Common myeloid progenitor, CD34-positive (primary cell): Measurements from ENCODE around the gene MECP2.

Source experiments
- CTCF ChIA-PET: fragments of 350-600 bp; sonication (Branson Sonifier 250); formaldehyde crosslinking; loops from one replicate; lab custom pipeline; 2021; ENCODE audit warnings: antibody characterized with exemption; lab: Charles Lee
- POLR2A ChIA-PET: fragments of 350-600 bp; sonication (Branson Sonifier 250); formaldehyde crosslinking; loops from one replicate; lab custom pipeline; 2021; ENCODE audit warnings: antibody characterized with exemption; lab: Charles Lee
- DNase-seq, 3 donors: peaks; one replicate each; pipeline versions ENCODE4 v3.0.0 to v3.0.0-alpha.2; 2013
- H3K27ac ChIP-seq, 2 experiments: 1 replicate in 1 of 2; 2 replicates in 1 of 2; pipeline ENCODE4 v1.7.0; 2013; ENCODE audit warnings: inconsistent platforms in 2 of 2, low read length in 2 of 2, mild to moderate bottlenecking in 2 of 2, low read depth in 1 of 2, moderate library complexity in 1 of 2; ENCODE audit not compliant: severe bottlenecking in 2 of 2, insufficient read depth in 1 of 2, poor library complexity in 1 of 2
- H3K27me3 ChIP-seq, 5 experiments: replicated peaks in 2 of 5; 1 replicate in 3 of 5; 2 replicates in 2 of 5; pipeline versions ENCODE4 v1.6.1 to v1.7.0; 2013; ENCODE audit warnings: low read length in 4 of 5, mild to moderate bottlenecking in 2 of 5, moderate library complexity in 2 of 5, inconsistent platforms in 1 of 5; ENCODE audit not compliant: insufficient read depth in 5 of 5, control insufficient read depth in 4 of 5
- H3K36me3 ChIP-seq, 4 experiments: 1 replicate in 2 of 4; 2 replicates in 2 of 4; pipeline versions ENCODE4 v1.6.1 to v1.7.0; 2013; ENCODE audit warnings: low read length in 3 of 4, control low read depth in 1 of 4, mild to moderate bottlenecking in 1 of 4; ENCODE audit not compliant: control insufficient read depth in 4 of 4, insufficient read depth in 4 of 4
- H3K4me1 ChIP-seq, 4 experiments: 1 replicate in 3 of 4; 2 replicates in 1 of 4; pipeline versions ENCODE4 v1.6.1 to v1.7.1; 2013; ENCODE audit warnings: low read length in 3 of 4, mild to moderate bottlenecking in 3 of 4, control low read depth in 1 of 4, inconsistent platforms in 1 of 4, moderate library complexity in 1 of 4; ENCODE audit not compliant: control insufficient read depth in 4 of 4, insufficient read depth in 4 of 4; ENCODE audit errors: control extremely low read depth in 1 of 4
- H3K4me3 ChIP-seq, 7 experiments: 1 replicate in 4 of 7; 2 replicates in 3 of 7; pipeline versions ENCODE4 v1.5.1 to v1.7.0; 2013; ENCODE audit warnings: mild to moderate bottlenecking in 7 of 7, low read length in 6 of 7, moderate library complexity in 6 of 7, inconsistent platforms in 2 of 7, low read depth in 2 of 7, control low read depth in 1 of 7; ENCODE audit not compliant: insufficient read depth in 4 of 7, control insufficient read depth in 1 of 7; ENCODE audit errors: extremely low read depth in 1 of 7
- H3K9me3 ChIP-seq, 5 experiments: 1 replicate in 4 of 5; 2 replicates in 1 of 5; pipeline versions ENCODE4 v1.6.1 to v1.7.1; 2013; ENCODE audit warnings: low read length in 4 of 5, mild to moderate bottlenecking in 2 of 5, inconsistent platforms in 1 of 5, low read depth in 1 of 5, moderate library complexity in 1 of 5; ENCODE audit not compliant: control insufficient read depth in 4 of 5, insufficient read depth in 2 of 5; ENCODE audit errors: control extremely low read depth in 1 of 5
- WGBS: methylation state at CpG from one replicate; pipeline ENCODE4 v1.1.5; 2013; ENCODE audit not compliant: insufficient coverage; 5-methylcytosine and 5-hydroxymethylcytosine counted together

Gene MECP2

GRCh38 chrX:154040863-154041262, 56.7 kb downstream of the MECP2 start:
- WGBS = 90% methylated on average over 10 of the region's 13 CpGs
- Histone ChIP-seq H3K9me3 (no peaks in the 10 kb centered on the region), H3K36me3 (peaks cover 0 to 8% (median 4%) of the 10 kb centered on the region in 4 experiments), H3K4me3 (no peak overlapping the region), H3K4me1 (peaks cover 0 to 3% (median 0%) of the 10 kb centered on the region in 4 experiments), H3K27me3 (peaks cover 0 to 17% (median 0%) of the 10 kb centered on the region in 5 experiments), H3K27ac (no peak overlapping the region)
- ChIA-PET POLR2A (no interaction called here), CTCF (interaction anchor here (1.1 to 1.5 kb wide), 3 partner anchors 9 to 13 kb away, joined by 4 to 6 read pairs (median 5); no protein-coding TSS in a partner anchor)
- DNase-seq = no peak

GRCh38 chrX:154040307-154040756, 57.2 kb downstream of the MECP2 start:
- H3K4me3 ChIP-seq = no peak overlapping the region
- no peak for DNase-seq
- ChIA-PET POLR2A (no interaction called here), CTCF (interaction anchor here (1.1 to 1.5 kb wide), 3 partner anchors 10 to 12 kb away, joined by 4 to 6 read pairs (median 5); no protein-coding TSS in a partner anchor)
- peaks cover 0 to 3% (median 0%) of the 10 kb centered on the region in 4 experiments for H3K4me1 ChIP-seq
- H3K27ac ChIP-seq = no peak overlapping the region
- H3K9me3 ChIP-seq = no peaks in the 10 kb centered on the region
- H3K36me3 ChIP-seq = peaks cover 0 to 8% (median 4%) of the 10 kb centered on the region in 4 experiments
- 88% methylated on average over 3 of the region's 7 CpGs for WGBS
- peaks cover 0 to 16% (median 0%) of the 10 kb centered on the region in 5 experiments for H3K27me3 ChIP-seq

GRCh38 chrX:154039577-154039976, 57.9 kb downstream of the MECP2 start:
- peaks cover 0 to 9% (median 0%) of the 10 kb centered on the region in 5 experiments for H3K27me3 ChIP-seq
- H3K4me3 ChIP-seq = no peak overlapping the region
- 94% methylated on average over 11 of the region's 11 CpGs for WGBS
- CTCF ChIA-PET = interaction anchor here (1.4 to 1.5 kb wide), 2 partner anchors 11 to 12 kb away, joined by 3 to 5 read pairs; no protein-coding TSS in a partner anchor
- POLR2A ChIA-PET = no interaction called here
- peaks cover 0 to 3% (median 0%) of the 10 kb centered on the region in 4 experiments for H3K4me1 ChIP-seq
- H3K9me3 ChIP-seq = no peaks in the 10 kb centered on the region
- peaks cover 0 to 6% (median 3%) of the 10 kb centered on the region in 4 experiments for H3K36me3 ChIP-seq
- DNase-seq = no peak
- no peak overlapping the region for H3K27ac ChIP-seq

GRCh38 chrX:154038656-154039055, 58.9 kb downstream of the MECP2 start:
- POLR2A ChIA-PET = no interaction called here
- H3K36me3 ChIP-seq = peaks cover 0 to 6% (median 3%) of the 10 kb centered on the region in 4 experiments
- H3K27ac ChIP-seq = no peak overlapping the region
- H3K4me3 ChIP-seq = no peak overlapping the region
- CTCF ChIA-PET = interaction anchor here (0.9 to 1.9 kb wide), 4 partner anchors 12 to 25 kb away, joined by 3 to 5 read pairs (median 4); no protein-coding TSS in a partner anchor
- WGBS = no CpG with 5 or more reads among the region's 5 CpGs
- peaks cover 0 to 9% (median 0%) of the 10 kb centered on the region in 5 experiments for H3K27me3 ChIP-seq
- DNase-seq = no peak
- H3K4me1 ChIP-seq = peaks cover 0 to 3% (median 0%) of the 10 kb centered on the region in 4 experiments
- no peaks in the 10 kb centered on the region for H3K9me3 ChIP-seq

GRCh38 chrX:154037754-154038153, 59.8 kb downstream of the MECP2 start:
- peaks cover 0 to 3% (median 0%) of the 10 kb centered on the region in 4 experiments for H3K4me1 ChIP-seq
- ChIA-PET POLR2A (no interaction called here), CTCF (interaction anchor here (0.9 to 1.9 kb wide), 3 partner anchors 15 to 24 kb away, joined by 3 to 5 read pairs (median 4); no protein-coding TSS in a partner anchor)
- H3K9me3 ChIP-seq = no peaks in the 10 kb centered on the region
- H3K27ac ChIP-seq = no peak overlapping the region
- H3K4me3 ChIP-seq = no peak overlapping the region
- H3K27me3 ChIP-seq = peaks cover 0 to 9% (median 0%) of the 10 kb centered on the region in 5 experiments
- peaks cover 0 to 7% (median 5%) of the 10 kb centered on the region in 4 experiments for H3K36me3 ChIP-seq
- 86% methylated on average over 2 of the region's 5 CpGs for WGBS
- no peak for DNase-seq

GRCh38 chrX:154036513-154036912, 61.0 kb downstream of the MECP2 start:
- CTCF ChIA-PET = interaction anchor here (0.9 kb wide), 1 partner anchor 8 kb away, joined by 3 read pairs; no protein-coding TSS in a partner anchor
- peaks cover 3 to 19% (median 10%) of the 10 kb centered on the region in 4 experiments for H3K36me3 ChIP-seq
- no peaks in the 10 kb centered on the region for H3K9me3 ChIP-seq
- H3K27ac ChIP-seq = no peak overlapping the region
- POLR2A ChIA-PET = no interaction called here
- H3K27me3 ChIP-seq = peaks cover 0 to 4% (median 0%) of the 10 kb centered on the region in 5 experiments
- 79% methylated on average over 7 of the region's 8 CpGs for WGBS
- no peak for DNase-seq
- H3K4me3 ChIP-seq = no peak overlapping the region
- peaks cover 0 to 3% (median 0%) of the 10 kb centered on the region in 4 experiments for H3K4me1 ChIP-seq

- CTCF ChIA-PET = interaction anchor here (1.2 to 1.6 kb wide), 2 partner anchors 13 to 20 kb away, joined by 3 to 4 read pairs; no protein-coding TSS in a partner anchor
- Histone ChIP-seq H3K4me3 (no peak overlapping the region), H3K27ac (no peak overlapping the region), H3K27me3 (peaks cover 0 to 11% (median 0%) of the 10 kb centered on the region in 5 experiments), H3K36me3 (peaks cover 3 to 35% (median 16%) of the 10 kb centered on the region in 4 experiments), H3K9me3 (no peaks in the 10 kb centered on the region), H3K4me1 (no peaks in the 10 kb centered on the region)
- WGBS = 85% methylated on average over 1 of the region's 2 CpGs
- no peak for DNase-seq
- POLR2A ChIA-PET = no interaction called here
These were observed 63.7 kb downstream of the MECP2 start for GRCh38 chrX:154033848-154034247.
